Measurements from ENCODE around the gene CCDC91.

GRCh38 chr12:28318273-28318672, 128.0 kb downstream of the CCDC91 start:
- no peak for TF ChIP-seq CTCF (IDR thresholded peaks at IDR 0.05; ENCODE audit: insufficient read depth, low read length, poor library complexity, severe bottlenecking)
- no peak for TF ChIP-seq EZH2phosphoT487 (conservative IDR thresholded peaks at IDR 0.05; ENCODE audit: low read length)

Data from SU-DHL-6 (cell line).